ENCODE measurements around the gene KCNQ4. TPM values are rescaled to one million over a fixed set of nuclear protein-coding genes. Genes with fewer than 3 reads are reported as not detected.

Gene KCNQ4
- total RNA-seq, 1 donor from 2014 or later = 1.8 TPM

Small RNAs within 50 kb of the gene (small RNA-seq; reads per million reads assigned to genes)
- 9.8 reads per million, percentile 92 among the genes with 10 or more reads in this experiment for gene MIR30C1 (ENCODE audit: low replicate concordance)
- gene MIR30E (ENCODE audit: low replicate concordance) = 312 reads per million, percentile 98 among the genes with 10 or more reads in this experiment
- gene RN7SL326P (ENCODE audit: low replicate concordance) = not detected

Other genes starting within 250 kb of the KCNQ4 start
- gene RIMS3, start 118.1 kb upstream of the KCNQ4 start, total RNA-seq = 0.59 TPM
- 30.7 TPM for gene NFYC, start 92.1 kb upstream of the KCNQ4 start, total RNA-seq
- gene CITED4, start 78.6 kb downstream of the KCNQ4 start, total RNA-seq = 8.3 TPM
- 19.9 TPM for gene CTPS1, start 195.9 kb downstream of the KCNQ4 start, total RNA-seq
- gene SLFNL1, start 237.9 kb downstream of the KCNQ4 start, total RNA-seq = 0.30 TPM

Data from skin of body (tissue), 2 donors.